Tibial nerve (tissue), 4 donors: ENCODE data around the gene AK8. TPM values are rescaled to one million over a fixed set of nuclear protein-coding genes. Genes with fewer than 3 reads are reported as not detected.

Experiments
- DNase-seq, 2 donors: peaks; one replicate each; pipeline ENCODE4 v3.0.0-alpha.2; 2019; ENCODE audit warnings: low spot score in 2 of 2
- H3K27ac ChIP-seq, 4 donors: fragments of 200-600 bp; sonication (generic) in 3 of 4; one replicate each; pipeline ENCODE4 v1.5.1; 2017 to 2019; ENCODE audit warnings: mild to moderate bottlenecking in 1 of 4
- H3K27me3 ChIP-seq, 2 donors: fragments of 200-600 bp; sonication (generic) in 1 of 2; one replicate each; pipeline versions ENCODE4 v1.5.1 to v1.6.0; 2017 to 2019
- H3K36me3 ChIP-seq, 3 donors: fragments of 200-600 bp; sonication (generic); one replicate each; pipeline ENCODE4 v1.5.1; 2018 to 2019
- H3K4me1 ChIP-seq, 4 donors: fragments of 200-600 bp; sonication (generic) in 3 of 4; one replicate each; pipeline ENCODE4 v1.5.1; 2017 to 2019
- H3K4me3 ChIP-seq, 4 donors: fragments of 200-600 bp; sonication (generic) in 3 of 4; one replicate each; pipeline ENCODE4 v1.5.1; 2017 to 2019; ENCODE audit warnings: mild to moderate bottlenecking in 1 of 4, moderate library complexity in 1 of 4
- H3K9me3 ChIP-seq, 4 donors: fragments of 200-600 bp; sonication (generic) in 3 of 4; one replicate each; pipeline ENCODE4 v1.5.1; 2017 to 2019
- EP300 ChIP-seq, 2 donors: sonication (generic); formaldehyde crosslinking; IDR thresholded peaks; one replicate each; pipeline ENCODE4 v1.6.1; 2017; ENCODE audit warnings: antibody characterized with exemption in 2 of 2, mild to moderate bottlenecking in 1 of 2
- POLR2A ChIP-seq, 2 donors: fragments of 450-650 bp; IDR thresholded peaks; one replicate each; pipeline ENCODE4 v1.6.1; 2017; ENCODE audit warnings: antibody characterized with exemption in 2 of 2, mild to moderate bottlenecking in 2 of 2, moderate library complexity in 2 of 2
- WGBS, 2 donors: methylation state at CpG; one replicate each; pipeline ENCODE4 v1.1.5; 2018; 5-methylcytosine and 5-hydroxymethylcytosine counted together
- total RNA-seq, 4 donors: library from RNA; depleted of rRNA; stranded (reverse); fragments of >200 nt; gene quantifications; one replicate each; pipeline ENCODE4 v1.1.0, GENCODE V29; 2016
- TF ChIP-seq, protein P1 (sequence below), 5 experiments: fragments of 200-600 bp in 3 of 5; fragments of 450-650 bp in 2 of 5; sonication (generic) in 3 of 5; IDR thresholded peaks; one replicate each; pipeline ENCODE4 v1.5.1; 2016 to 2019; ENCODE audit warnings: antibody characterized with exemption in 5 of 5, mild to moderate bottlenecking in 3 of 5, moderate library complexity in 2 of 5

Gene AK8
- total RNA-seq, 4 donors from 2014 or later: 0.30 to 4.3 (median 1.7) TPM

DNA sequence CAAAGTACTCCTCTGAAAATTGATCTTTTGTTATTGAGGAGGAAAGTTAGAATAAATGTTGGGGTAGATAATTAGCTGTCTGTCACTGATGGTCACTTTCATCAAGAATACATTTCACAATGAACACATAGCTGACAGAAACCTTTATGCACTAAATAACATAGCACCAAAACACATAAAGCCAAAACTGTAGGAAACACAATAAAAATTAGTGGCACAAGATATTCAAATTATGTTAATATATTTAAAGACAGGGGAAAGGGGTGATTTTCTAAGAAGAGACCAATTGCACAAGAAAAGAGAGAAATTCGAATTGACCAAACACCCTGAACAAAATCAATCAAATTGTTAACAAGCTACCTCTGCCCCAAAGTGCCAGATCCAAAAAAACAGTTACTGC is 89.7 kb downstream of the AK8 start:
- Histone ChIP-seq H3K4me1 (peaks cover 0 to 27% (median 4%) of the 10 kb centered on the region in 4 donors), H3K27ac (peak overlapping the region in 2 of 4 donors; percentile 14 to 65), H3K36me3 (peaks cover 0 to 4% (median 0%) of the 10 kb centered on the region in 3 donors), H3K27me3 (no peaks in the 10 kb centered on the region), H3K9me3 (peaks cover 0 to 9% (median 2%) of the 10 kb centered on the region in 4 donors), H3K4me3 (no peak overlapping the region)
- TF ChIP-seq EP300 (IDR thresholded peaks at IDR 0.05): no peak
- TF ChIP-seq, protein P1, sequence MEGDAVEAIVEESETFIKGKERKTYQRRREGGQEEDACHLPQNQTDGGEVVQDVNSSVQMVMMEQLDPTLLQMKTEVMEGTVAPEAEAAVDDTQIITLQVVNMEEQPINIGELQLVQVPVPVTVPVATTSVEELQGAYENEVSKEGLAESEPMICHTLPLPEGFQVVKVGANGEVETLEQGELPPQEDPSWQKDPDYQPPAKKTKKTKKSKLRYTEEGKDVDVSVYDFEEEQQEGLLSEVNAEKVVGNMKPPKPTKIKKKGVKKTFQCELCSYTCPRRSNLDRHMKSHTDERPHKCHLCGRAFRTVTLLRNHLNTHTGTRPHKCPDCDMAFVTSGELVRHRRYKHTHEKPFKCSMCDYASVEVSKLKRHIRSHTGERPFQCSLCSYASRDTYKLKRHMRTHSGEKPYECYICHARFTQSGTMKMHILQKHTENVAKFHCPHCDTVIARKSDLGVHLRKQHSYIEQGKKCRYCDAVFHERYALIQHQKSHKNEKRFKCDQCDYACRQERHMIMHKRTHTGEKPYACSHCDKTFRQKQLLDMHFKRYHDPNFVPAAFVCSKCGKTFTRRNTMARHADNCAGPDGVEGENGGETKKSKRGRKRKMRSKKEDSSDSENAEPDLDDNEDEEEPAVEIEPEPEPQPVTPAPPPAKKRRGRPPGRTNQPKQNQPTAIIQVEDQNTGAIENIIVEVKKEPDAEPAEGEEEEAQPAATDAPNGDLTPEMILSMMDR (IDR thresholded peaks at IDR 0.05): no peak
- no peak for TF ChIP-seq POLR2A (IDR thresholded peaks at IDR 0.05)
- DNase-seq: no peak
- 80 to 86% methylated on average over 1 of the region's 1 CpG for whole genome bisulfite sequencing, 2 donors

DNA sequence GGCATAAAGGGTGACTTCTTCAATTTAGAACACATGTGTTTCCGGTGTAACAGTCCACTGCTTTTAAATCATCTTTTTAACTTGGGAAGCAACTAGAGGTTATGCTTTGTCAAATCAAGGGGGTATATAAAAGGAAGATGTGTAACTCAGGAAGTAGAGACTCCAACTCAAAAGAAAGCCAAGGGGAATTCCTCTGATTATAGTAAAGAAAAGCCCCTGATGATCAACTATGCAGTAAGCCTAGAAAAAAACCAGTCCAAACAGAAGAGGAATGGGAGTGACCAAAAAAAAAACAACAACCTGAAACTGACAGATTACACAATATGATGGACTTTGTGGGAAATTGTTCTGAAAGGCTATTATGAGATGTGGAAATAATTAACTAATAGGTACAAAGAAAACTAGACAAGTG is 90.3 kb downstream of the AK8 start:
- peaks cover 0 to 9% (median 2%) of the 10 kb centered on the region in 4 donors for H3K9me3 ChIP-seq
- peak overlapping the region in 2 of 4 donors; percentile 50 to 65 for H3K27ac ChIP-seq
- no peaks in the 10 kb centered on the region for H3K27me3 ChIP-seq
- DNase-seq: no peak
- H3K4me3 ChIP-seq: no peak overlapping the region
- H3K4me1 ChIP-seq: peaks cover 0 to 27% (median 4%) of the 10 kb centered on the region in 4 donors
- peaks cover 0 to 4% (median 0%) of the 10 kb centered on the region in 3 donors for H3K36me3 ChIP-seq
- WGBS, 2 donors: 63 to 81% methylated on average over 1 of the region's 1 CpG
- TF ChIP-seq, protein P1 (IDR thresholded peaks at IDR 0.05): no peak
- TF ChIP-seq POLR2A (IDR thresholded peaks at IDR 0.05): no peak
- TF ChIP-seq EP300 (IDR thresholded peaks at IDR 0.05): no peak

DNA sequence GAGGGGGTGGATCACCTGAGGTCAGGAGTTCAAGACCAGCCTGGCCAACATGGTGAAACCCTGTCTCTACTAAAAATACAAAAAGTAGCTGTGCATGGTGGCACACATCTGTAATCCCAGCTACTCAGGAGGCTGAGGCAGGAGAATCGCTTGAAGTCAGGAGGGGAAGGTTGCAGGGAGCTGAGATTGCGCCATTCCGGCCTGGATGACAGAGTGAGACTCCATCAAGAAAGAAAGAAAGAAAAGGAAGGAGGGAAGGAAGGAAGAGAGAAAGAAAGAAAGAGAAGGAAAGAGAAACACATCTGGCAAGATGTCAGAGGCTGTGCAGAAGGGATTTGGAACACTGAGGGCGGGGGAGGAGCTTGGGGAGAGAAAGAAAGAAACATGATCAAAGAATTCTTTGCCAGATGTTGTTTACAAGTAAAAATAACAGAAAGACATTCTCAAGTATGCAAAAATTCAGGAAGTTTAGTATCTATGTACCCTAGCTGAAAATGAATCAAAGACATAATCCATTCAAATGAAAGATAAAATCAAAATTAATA is 93.7 kb downstream of the AK8 start:
- H3K4me1 ChIP-seq: peaks cover 0 to 27% (median 4%) of the 10 kb centered on the region in 4 donors
- H3K27ac ChIP-seq: peak overlapping the region in 1 of 4 donors; percentile 16
- no peaks in the 10 kb centered on the region for H3K36me3 ChIP-seq
- WGBS, 2 donors: 62 to 80% methylated on average over 4 of the region's 4 CpGs
- TF ChIP-seq EP300 (IDR thresholded peaks at IDR 0.05) (no peak), POLR2A (IDR thresholded peaks at IDR 0.05) (no peak)
- TF ChIP-seq, protein P1 (IDR thresholded peaks at IDR 0.05): no peak
- no peaks in the 10 kb centered on the region for H3K27me3 ChIP-seq
- DNase-seq: no peak
- no peak overlapping the region for H3K4me3 ChIP-seq
- peaks cover 0 to 9% (median 2%) of the 10 kb centered on the region in 4 donors for H3K9me3 ChIP-seq

DNA sequence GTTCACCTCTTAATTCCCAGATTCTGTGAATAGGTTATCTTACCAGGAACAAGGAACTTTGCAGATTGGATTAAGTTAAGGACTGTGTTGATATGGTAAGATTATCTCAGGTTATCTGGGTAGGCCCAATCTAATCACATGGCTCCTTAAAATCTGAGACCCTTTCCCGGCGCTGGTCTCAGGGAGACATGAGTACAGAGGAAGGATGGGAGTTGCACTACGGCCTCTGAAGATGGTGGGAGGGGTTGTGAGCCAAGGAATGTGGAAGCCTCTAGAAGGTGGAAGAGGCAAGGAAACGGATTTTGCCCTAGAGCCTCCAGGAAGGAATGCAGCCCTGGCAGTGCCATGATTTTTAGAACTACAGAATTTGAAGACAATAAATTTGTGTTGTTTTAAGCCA is 95.1 kb downstream of the AK8 start:
- DNase-seq: no peak
- H3K4me3 ChIP-seq: no peak overlapping the region
- WGBS, 2 donors: 45 to 50% methylated on average over 4 of the region's 4 CpGs
- no peak overlapping the region for H3K27ac ChIP-seq
- H3K9me3 ChIP-seq: peaks cover 0 to 1% (median 0%) of the 10 kb centered on the region in 4 donors
- no peaks in the 10 kb centered on the region for H3K27me3 ChIP-seq
- TF ChIP-seq, protein P1 (IDR thresholded peaks at IDR 0.05): no peak
- no peak for TF ChIP-seq POLR2A (IDR thresholded peaks at IDR 0.05)
- TF ChIP-seq EP300 (IDR thresholded peaks at IDR 0.05): no peak
- H3K36me3 ChIP-seq: no peaks in the 10 kb centered on the region
- peaks cover 0 to 27% (median 4%) of the 10 kb centered on the region in 4 donors for H3K4me1 ChIP-seq

DNA sequence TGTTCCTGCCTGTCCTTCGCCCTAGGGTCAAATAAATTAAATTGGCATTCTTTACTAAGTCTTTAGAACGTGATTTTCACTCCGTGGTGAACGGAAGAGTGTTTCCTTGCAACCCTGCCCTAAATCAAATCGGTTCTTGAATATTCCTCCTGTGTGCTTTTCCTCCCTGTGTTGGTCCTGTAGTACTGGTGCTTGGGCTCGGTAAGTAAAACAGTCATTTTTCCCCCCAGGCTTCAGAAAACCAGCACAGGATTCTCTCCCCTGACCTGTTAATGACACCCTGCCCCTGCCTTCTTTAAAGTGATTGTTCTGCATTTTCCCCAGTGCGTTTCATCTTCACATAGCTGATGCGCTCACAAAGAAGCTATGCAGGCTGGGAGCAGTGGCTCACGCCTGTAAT is 96.0 kb downstream of the AK8 start:
- 60 to 66% methylated on average over 9 of the region's 9 CpGs for WGBS, 2 donors
- no peaks in the 10 kb centered on the region for H3K36me3 ChIP-seq
- no peaks in the 10 kb centered on the region for H3K9me3 ChIP-seq
- no peak overlapping the region for H3K27ac ChIP-seq
- H3K27me3 ChIP-seq: no peaks in the 10 kb centered on the region
- no peak overlapping the region for H3K4me3 ChIP-seq
- H3K4me1 ChIP-seq: peaks cover 0 to 18% (median 4%) of the 10 kb centered on the region in 4 donors
- TF ChIP-seq, protein P1 (IDR thresholded peaks at IDR 0.05): no peak
- no peak for TF ChIP-seq EP300 (IDR thresholded peaks at IDR 0.05)
- TF ChIP-seq POLR2A (IDR thresholded peaks at IDR 0.05): no peak
- no peak for DNase-seq
